GM19467 (cell line): ENCODE results near the gene ZNF48.

Experiments used
- ATAC-seq: cut with Tn5 transposase; IDR thresholded peaks from one replicate; pipeline ENCODE4 v1.9.1; 2021; ENCODE audit warnings: mild to moderate bottlenecking, moderate library complexity; ENCODE audit not compliant: unreplicated experiment

Gene ZNF48

DNA sequence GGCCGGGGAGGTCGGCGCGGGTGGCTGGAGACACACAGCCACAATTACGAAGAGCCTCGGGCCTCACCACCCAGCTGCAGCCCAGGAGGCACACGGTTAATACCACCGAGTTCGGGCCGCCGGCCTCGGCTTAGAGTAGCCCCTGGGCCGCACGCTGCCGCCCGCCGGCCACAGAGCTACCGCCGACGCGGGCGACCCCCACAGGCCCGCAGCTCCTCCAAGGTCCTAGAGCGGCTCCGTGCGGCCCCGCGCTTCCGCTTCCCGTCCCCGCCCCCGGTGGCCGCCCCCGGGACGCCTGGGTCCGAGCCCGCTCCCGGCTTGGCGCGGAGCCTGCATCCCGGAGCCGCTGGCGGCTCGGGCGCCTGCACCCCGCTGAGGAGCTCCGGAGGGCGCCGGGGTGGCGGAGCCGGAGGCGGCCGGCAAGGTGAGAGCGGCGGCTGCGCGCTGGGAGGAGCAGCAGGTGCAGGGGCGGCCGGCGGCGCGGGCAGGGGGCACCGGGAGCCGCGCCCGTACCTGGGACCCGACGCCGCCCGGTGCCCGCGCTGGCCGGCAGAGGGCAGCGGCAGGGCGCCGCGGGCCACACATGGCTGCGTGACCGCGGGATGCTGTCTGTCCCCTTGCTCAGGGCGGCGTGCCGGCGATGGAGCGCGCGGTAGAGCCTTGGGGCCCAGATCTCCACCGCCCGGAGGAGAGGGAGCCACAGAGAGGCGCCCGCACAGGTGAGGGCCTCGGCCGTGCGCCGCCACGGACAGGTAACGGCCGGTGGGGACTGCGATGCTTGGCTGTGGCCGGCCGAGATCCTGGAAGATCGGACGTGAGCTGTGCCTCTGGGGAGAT lies at the start of gene ZNF48:
TSS of gene ZNF48 (plus strand) at position 266 of the 837 bp plus-strand sequence. CDS start at position 641, 375 bp downstream.
- ATAC-seq: peak; percentile 59

DNA sequence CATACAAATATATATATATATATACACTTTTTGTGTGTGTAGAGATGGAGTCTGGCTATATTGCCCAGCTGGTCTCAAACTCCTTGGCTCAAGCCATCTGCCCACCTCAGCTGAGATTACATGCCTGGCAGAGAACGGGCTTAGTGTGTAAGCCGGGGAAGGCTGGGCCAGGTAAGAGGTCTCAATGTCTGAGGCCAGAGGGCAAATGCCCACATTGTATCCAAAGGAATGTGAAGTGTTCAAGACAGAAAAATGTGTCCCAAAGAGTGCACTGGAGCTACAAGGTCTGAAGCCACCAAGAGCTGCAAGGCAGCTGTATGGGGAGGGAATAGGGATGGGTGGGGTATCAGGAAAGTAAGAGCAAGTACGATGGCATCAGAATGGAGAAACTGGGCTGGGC lies 48.9 kb upstream of the ZNF48 start:
- ATAC-seq: no peak

DNA sequence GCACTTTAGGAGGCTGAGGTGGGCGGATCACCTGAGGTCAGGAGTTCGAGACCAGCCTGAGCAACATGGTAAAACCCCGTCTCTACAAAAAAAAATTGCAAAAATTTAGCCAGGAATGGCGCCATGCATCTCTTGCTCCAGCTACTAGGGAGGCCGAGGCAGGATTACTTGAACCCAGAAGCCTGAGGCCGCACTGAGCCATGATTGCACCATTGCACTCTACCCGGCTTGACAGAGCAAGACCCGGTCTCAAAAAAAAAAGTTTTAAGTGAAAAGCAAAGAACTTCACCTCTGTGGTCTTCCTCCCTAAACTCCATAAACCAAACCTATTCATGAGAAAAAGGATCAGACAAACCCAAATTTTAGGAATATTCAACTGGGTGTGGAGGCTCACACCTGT lies 47.1 kb upstream of the ZNF48 start:
- ATAC-seq: no peak

DNA sequence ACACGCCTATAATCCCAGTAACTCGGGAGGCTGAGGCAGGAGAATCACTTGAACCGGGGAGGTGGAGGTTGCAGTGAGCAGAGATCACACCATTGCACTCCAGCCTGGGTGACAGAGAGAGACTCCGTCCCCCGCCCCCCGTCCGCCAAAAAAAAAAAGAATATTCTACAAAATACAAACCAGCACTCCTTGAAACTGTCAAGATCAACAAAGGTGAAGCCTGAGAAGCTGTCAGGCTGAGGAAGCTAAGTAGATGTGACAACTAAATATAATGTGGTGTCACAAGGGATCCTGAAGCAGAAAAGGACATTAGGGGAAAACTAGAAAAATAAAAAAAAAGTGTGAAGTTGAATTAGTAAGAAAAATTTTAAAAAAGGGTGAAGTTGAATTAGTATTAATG lies 46.3 kb upstream of the ZNF48 start:
- ATAC-seq: no peak

DNA sequence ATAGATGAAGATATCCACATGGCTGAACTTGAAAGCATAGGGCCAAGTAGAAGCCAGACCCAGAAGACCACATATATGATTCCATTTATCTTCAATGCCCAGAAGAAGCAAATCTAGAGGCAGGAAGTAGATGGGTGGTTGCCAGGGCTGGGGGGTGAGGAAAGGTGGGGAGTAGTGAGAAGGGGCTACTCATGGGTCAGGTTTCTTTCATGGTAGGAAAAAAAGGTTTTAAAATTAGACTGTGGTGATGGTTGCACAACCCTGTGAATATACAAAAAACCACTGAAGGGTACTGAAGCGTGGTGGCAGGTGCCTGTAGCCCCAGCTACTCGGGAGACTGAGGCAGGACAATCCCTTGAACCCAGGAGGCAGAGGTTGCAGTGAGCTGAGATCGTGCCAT lies 45.5 kb upstream of the ZNF48 start:
- no peak for ATAC-seq

DNA sequence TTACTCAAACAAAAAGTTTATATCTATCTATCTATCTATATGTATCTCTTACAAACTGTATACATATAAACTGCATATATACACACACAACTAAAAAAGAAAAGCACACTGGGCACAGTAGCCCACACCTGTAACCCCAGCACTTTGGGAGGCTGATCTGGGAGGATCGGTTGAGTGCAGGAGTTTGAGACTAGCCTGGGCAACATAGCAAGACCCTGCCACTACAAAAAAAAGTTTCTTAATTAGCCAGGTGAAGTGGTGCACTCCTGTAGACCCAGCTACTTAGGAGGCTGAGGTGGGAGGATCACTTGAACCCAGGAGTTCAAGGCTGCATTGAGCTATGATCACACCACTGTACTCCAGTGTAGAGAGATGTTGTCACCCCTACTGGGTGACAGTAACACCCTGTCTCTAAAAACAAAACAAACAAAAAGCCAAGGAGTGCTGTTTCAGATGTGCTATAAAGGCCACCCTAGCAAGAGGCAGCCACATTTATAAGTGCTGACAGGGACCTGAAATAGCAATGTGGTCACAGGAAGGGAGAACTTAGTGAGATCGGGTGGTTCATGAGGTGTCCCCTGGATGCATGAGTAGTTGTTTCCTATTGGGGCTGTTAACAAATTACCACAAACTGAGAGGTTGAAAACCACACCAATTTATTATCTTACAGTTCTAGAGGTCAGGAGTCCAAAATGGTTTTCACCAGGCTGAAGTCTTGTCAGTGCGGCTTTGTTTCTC lies 44.9 kb upstream of the ZNF48 start:
- peak; percentile 38 for ATAC-seq

DNA sequence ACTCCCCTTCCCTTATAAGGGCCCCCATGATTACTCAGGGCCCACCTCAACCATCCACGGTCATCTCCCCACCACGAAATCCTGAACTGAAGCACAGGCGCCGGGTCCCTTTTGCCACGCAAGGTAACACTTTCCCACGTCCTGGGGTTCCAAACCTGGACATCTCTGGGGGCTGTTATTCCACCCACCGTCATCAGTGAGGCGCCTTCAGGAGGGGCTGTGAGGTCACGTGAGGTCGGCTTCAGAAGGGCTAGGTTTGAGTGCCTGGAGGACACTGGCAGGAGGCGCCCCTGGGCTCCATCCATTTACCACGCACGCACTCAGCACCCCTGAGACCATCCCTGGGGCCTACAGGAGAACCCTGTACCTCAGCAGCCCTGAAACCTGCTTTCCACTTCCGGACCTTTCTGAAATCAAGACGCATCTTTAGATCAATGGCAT lies 44.2 kb upstream of the ZNF48 start:
- ATAC-seq: no peak

DNA sequence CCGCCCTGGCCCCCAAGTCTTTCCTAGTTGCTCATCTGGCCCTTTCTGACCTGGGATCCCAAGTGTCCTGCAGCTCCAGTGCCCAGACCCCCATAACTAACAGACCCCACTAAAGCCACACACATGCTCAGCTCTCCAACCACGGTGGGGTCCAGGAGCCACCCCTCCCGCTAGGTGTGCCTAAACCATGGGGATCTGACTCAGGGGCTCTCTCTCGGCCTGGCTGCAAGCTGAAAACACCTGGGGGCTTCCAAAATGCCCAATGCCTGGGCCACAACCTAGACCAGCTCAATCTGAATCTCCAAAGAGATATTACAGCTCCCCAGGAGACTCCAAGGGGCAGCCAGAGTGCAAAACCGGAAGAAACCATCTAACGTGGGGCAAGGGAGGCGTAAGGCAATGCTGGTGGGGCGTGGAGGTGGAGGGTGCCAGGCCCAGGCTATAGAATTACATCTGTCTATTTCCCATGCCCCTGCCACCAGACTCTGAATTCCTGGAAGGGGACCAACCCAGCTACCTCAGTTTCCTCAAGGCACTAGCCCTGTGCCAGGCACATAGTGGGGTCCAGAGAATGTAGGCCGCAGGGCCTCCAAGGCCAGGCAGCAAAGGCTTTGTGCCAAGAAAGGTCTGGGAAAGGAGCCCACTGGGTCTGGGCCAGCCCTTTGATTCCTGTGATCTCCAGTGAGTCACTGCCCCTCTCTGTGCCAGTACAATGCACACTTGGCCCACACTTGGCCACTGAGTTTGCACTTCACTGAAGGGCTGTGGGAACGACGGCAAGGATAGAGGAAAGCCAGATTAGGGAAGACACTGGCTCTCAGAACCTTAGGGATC lies 43.4 kb upstream of the ZNF48 start:
- ATAC-seq: no peak

DNA sequence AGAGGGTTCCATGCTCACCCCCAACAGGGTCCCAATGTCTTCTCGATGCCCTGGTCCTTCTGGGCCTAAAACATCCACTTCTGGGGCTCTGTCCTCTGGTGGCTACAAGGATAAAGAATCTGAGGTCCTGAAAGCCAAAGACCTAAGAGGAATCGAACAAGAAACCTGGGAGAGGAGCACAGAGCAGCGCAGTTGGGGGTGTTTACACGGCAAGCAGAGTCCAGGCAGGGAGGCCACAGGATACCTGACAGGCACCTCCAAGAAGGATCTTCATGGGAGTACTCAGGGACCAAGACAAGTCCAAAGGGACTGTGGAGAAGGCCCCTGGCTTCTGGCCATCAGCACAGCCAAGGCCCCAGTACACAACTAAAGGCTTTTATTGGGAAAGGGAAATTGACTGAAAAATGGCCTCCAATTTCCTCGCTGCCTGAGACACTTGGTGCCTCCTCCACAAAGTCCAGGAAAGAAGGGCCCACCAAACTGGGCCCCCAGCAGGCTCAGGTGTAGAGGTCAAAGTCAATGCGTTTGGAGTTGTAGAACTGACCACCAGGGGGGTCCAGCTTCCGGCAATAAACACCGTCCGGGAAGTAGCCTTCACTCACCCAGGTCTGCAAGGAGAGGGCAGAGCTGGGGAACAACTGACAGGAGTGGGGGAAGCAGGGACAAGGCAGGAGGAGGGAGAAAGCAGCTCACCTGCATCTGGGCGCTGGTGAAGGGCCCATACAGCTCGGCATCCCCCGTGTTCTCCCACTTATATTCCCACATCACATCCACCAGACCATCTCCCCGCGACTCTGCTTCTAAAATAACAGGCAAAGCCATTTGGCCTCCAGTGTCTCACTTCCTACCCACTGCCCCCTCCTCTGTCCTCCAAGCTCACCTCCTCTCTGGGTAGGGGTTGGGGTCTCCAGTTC lies 42.5 kb upstream of the ZNF48 start:
- no peak for ATAC-seq

DNA sequence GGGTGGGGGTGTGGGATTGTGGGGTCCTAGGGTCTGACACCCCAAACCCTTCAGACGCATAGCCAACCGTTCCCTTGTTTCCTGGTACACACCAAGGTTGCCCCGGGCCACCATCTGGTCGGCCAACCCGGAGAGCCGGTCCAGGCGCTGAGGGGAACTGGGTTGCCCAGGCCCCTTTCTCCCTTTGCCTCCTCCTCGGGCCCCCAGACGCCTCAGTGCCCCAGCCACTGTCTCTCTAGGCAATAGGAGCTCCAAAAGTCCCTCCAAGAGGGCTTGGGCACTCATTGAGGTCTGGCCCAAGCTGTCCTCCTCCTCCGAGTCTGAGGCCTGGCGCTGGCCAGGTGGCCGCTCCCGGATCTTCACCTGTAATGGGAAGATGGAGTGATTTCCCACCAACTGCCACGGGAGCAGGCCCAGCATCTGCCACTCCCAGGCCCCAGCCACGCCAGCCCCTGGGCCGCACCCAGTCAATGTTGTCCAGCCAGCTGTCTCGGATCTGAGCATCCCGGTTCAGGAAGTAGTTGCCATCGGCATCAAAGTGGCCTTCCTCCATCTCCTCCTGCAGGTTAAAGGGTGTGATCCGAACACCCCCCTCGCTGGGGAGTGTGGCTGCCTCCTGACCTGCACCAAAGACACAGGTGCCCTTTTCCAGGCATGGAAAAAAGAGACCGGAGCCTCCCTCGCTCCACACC lies 41.6 kb upstream of the ZNF48 start:
- ATAC-seq: no peak

DNA sequence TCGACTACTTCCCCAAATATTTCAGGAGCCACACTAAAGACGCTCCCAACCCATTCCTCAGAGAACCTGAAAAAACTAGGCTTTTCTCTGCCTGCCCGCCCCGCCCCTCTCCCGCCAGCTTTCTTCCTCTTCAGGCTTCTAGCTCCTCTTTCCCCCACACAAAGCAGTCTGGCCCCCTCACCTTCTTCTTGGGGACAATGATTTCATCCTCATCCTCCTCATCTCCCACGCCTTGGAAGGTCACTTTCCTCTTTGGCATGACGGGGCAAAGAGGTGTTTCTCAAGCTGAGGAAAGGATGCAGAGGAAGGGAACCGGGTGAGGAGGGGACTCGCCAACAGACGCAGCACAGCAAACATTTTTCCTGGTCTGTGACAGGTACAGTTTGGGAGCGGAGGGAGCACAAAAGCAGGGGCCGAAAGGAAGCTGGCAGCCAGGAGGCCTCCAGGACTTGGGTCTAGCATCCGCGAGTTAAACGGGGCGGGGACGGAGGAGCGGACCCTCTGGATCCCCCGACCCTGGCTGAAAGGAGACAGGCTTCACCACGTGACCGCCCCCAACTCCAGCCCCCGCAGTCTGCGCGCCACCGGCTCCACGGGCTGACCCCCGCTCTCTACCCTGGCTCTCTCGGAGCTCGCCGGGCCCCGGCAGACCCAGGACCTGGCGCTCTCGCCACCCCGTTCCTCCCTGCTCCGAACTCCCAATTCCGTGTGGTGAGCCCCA lies 40.6 kb upstream of the ZNF48 start:
- ATAC-seq: no peak

DNA sequence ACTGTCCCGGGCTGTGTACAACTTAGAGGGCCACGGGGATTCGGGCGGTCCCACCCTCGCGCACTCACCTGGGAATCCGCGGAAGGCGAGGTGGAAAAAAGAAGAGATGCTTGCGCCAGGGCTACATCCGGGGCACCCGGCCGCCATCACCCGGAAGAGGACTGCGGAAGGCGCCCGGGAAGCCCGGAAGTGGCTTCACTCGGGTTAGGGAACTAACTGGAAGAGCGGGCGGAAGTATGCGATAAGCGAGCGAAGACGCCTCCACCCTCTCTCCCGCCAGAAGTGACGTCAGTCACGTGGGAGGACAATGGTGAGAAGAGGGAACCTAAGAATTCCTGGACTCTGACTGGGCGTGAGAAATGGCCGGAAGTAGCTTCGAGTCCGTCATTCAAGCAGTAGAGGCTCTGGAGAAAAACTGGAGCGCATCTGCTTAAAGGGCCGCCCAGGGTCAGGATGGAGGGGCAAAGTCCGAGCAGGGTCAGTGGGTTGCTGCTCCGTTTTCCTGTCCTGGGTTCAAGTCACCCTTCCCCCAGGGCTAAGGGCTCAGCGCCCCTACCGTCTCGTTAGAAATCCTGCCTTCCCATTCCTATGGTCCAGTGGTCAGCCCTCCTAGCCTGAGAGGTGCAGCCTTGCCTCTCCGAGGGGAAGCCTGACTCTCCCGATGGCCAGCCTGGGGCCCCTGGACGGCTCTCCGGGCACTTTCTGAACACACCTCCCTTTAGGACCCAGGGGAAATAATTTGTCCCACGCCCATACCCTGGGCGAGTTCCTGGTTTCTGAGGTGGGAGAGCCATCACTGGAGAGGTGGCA lies 39.9 kb upstream of the ZNF48 start, which contains the start of gene CD2BP2:
TSS of gene CD2BP2 (minus strand) at position 165 of the 810 bp plus-strand sequence. CDS start 627 bp downstream, outside the sequence.
- peak; percentile 47 for ATAC-seq

DNA sequence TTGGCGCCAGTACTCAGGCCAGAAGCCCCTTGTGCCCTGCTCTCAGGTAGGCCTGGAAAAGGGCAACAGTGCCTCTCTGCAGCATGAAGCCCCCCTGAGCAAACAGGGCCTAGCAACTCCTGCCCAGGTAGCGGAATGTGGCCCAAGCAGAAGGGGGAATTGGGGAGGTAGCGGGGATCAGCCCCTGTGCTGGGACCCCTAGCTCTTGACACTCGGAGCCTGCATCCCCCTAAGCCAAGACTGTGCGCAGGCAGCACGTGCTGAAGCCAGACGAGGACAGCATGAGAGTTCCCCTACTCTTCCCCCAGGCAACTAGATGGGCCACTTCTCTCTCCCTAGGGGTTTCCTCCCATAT lies 39.3 kb upstream of the ZNF48 start:
- ATAC-seq: no peak

DNA sequence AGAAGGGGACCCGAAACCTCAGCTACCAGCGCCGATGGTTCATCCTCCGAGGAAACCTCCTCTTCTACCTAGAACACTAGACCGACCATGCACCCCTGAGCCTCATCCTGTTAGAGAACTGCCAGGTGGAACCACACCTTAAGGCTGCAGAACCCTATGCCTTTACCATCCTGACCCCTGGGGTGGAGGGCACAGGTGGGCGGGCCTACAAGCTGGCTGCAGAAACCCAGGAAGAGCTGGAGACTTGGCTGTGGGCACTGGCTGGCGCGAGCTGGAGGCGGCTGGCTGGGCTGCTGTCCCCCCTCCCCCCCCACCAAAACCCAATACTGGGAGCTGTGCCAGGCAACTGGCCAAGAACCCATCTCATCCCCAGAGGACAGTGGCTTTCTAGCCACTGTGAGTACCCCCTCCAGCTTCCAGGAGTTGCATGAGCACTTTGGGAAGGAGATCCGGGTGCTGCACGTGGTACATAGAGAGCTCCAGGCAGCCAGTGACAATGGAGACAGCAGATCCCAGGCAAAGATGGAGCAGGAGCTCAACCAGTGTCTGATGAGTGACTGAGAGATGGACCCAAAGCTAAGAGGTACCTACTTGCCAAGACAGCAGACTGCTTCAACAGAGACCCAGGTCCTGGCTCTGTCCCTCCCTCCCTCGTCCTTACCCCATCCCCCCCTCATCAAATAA lies 38.7 kb upstream of the ZNF48 start:
- ATAC-seq: no peak

DNA sequence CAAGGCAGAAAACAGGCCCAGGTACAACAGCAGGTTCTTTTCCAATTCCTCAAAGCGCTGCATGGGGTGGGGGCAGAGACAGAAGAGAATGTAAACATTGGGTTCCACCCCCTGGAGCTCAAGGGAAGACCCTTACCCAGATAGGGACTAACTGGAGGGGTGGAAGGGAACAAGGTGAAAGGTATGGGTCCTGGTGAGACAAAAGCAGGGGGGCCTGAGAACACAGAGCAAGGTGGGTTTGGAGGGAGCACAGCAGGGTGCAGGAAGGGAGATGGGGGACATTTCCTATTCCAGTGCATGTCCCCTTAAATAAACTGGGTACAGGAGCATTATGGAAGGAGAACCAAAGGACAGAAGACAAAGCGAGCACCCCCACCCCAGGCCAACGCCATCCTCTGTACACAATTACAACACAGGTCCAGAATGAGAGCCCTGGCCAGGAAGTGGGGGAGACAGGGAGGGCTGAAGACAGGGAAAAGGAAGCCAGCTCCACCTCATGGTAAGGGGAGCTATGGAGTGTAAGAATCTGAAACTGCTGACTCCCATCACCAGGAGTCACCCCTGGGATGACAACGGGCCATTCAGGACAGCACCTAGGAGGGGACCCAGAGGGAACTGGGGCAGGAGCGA lies 38.0 kb upstream of the ZNF48 start:
- no peak for ATAC-seq

DNA sequence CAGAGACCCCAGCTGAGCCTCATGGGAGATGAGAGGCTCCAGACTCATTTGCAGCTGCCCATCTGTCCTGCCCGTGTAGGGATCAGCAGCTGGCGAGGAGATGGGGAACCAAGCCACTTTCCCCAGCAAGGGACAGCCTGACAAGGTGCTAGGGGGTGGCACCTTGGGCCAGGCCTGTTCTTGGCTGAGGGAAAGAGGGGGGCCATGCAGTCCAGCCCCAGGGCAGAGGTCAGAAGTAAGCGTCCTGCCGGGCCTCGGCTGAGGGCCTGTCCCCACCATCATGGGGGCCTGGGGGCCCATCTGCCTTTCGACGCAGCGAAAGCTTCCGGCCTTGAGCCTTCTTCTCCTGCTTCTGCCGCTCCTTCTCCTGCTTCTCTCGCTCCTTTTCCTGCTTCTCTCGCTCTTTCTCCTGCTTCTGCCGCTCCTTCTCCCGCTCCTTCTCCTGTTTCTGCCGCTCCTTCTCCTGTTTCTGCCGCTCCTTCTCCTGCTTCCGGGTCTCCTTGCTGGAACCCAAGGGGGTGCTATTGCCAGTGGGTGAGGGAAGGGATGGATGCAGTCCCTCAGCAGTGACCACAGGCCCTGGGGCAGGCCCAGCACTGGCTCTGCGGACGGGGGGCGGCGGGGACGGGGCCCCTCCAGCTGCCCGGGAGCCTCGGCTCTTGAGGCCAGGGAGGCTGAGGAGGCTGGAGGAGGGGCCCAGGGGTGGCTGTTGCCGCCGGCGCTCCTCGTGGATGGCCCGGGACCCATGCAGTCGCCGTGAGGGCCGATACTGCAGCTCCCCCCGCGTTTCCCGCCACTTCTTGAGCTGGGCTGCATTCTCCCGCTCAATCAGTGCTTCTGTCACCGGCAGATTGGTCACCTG lies 37.3 kb upstream of the ZNF48 start:
- ATAC-seq: no peak
